Activated gamma-delta T cell treated with Interleukin-2 at 50 U/mL for 16 hours (primary cell): ENCODE measurements around the gene GPX2.
"Not testable (repeated sequence)": the region's sequence is repeated elsewhere in the genome, so short reads cannot be mapped to it uniquely, and the experiment has no call there.

Experiments used
- DNase-seq: peaks from one replicate; pipeline ENCODE4 v3.0.0-alpha.2; 2020

GPX2 gene

GRCh38 chr14:64938972-64939816 is 3.4 kb downstream of the GPX2 start:
- DNase-seq: no peak

DNA sequence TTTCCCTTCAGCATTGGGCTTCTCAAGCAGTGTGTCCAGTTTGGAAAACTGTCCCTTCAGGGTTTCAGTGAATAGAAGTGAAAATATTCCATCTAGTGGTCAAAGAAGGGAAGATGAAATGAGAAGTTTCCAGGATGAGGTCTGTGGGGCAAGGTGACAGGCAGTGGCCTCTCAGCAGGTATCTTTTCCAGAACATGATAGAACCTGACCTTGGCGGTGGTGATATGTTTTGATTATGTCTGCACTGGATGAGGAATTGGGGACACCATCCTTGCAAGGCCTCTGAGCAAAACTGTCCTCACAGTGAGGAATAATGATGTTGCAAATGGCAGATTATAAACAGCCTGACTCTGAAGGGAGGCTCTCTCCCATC is 4.7 kb downstream of the GPX2 start:
- no peak for DNase-seq

DNA sequence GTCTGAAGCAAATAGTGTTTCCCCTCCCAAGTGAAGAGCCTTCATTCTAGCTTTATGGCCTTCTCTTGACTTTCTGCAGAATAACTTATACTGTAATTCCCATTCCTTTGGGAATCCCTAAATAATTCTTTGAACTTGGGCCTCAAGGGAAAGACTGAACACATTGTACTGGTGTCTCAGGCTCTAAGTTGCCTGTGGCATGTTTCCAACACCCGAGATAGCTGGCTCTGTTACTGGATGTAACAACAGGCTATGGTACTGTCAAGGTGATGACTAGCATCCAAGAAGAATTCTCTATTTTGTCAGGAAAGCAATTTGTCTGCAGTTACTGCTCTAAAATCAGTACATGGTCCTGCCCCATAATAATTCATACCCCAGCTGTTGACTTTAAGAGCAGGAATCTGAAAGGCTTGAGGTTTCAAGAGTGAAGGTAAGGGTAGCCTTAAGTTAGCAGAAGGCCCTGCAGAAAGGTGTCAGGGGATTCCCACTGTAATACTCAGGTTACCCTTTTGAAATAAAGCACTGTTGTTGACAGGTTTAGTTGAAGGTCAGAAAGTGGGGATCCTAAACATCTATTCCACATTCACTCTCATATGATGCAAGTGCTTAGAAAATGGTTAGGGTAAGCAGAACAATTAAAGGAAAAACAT is 5.2 kb downstream of the GPX2 start:
- DNase-seq: no peak

- DNase-seq: no peak
Measured at GRCh38 chr14:64935508-64935907, 7.0 kb downstream of the GPX2 start.

GRCh38 chr14:64934338-64934929 is 8.1 kb downstream of the GPX2 start:
- no peak for DNase-seq

DNA sequence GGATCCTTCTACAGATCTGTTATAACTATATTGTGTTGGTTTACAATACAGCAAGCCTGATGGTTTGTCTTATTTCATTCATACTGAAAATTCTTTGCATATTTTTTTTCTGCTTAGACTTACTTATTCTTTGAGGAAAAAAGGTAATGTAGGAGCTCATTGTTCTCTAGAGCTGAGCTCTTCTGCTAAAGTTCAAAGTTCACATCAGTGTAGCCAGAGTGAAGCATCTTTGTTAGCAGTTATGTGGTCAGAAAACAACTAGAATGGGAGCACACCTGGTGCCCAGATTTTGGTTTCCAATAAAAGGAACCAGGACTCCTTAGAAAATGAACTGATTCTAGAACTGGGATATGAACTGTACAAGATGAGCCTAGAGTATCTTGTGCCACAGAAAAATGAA is 10.3 kb downstream of the GPX2 start:
- no peak for DNase-seq

DNA sequence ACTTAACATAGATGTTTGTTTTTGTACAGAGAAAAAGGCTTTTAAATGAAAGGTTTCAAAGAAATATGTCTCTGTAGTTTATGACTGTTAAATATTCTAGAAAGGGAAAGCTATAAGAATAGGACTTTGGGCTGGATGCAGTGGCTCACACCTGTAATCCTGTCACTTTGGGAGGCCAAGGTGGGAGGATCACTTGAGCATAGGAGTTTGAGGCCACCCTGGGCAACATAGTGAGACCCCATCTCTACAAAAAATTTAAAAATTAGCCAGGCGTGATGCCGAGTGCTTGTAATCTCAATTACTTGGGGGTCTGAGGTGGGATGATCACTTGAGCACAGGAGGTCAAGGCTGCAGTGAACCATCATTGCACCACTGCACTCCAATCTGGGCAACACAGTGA is 11.4 kb downstream of the GPX2 start:
- DNase-seq: no peak

DNA sequence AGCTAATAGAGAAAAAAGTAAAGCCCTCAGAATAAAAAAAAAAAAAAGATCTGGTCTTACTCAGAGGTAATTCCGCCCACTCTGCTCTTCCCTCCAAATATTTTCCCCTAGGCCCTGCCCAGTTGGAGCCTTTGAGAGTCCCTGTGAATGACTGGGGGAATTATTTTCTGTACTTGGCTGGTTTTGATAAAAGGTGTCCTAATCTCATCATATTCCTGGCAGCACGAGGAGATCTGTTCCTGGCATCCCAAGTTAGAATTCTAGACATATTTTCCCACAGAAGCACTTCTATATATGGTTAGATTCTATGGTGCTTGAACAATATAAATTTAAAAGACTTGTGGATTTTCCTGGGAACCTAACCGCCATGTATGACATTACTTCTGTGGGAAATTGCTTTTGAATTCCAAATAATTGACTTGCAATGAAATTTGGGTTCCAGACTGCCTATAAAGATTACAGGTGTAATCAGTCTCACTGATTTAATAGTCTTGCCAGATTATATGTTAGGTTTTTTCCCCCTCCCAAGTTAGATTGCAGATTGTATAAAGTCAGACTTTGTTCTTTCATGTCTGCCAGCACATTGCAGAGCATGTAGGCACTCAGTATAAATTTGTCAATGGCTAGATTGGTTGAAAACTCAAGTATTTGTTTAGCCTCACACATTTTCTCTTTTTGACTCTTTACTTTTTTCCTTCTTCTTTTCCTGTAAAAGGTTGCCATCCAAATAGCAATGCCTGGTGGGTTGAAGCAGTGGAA is 12.3 kb downstream of the GPX2 start:
- no peak for DNase-seq

DNA sequence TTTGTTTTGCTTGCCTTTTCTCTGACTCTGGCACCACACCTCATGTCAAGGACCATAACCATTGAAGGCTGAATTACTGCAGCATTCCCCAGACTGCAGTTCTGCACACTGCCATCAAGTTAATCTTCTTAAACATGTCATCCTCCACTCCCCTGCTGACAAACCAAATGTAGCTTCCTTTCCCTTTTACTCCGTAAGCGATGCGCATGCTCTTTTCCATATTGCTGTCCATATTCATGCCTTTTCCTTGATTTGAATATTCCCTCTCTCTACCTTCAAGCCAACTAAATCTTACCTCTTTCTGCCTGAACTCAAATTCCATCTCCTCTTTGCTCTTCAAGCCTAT is 13.6 kb downstream of the GPX2 start:
- no peak for DNase-seq

GRCh38 chr14:64928239-64929013 is 14.1 kb downstream of the GPX2 start:
- DNase-seq: no peak

DNA sequence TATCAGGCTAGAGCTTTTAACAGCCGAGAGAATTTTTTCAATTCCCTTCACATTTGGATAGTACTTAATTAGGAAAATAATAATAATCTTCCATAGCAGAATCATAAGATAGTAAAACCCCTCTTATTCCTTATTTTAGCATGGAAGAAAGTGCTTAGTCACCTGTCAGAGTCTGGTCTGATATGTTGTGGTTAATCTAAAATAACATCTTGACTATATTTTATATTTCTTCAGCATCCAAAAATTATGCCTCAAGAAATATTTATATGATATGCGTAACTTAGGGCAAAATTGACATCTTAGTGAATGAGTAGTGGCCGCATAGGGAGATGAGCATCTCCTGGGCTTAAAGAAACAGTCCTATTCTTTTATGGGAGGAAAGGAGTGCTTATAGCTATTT is 15.5 kb downstream of the GPX2 start:
- no peak for DNase-seq

DNA sequence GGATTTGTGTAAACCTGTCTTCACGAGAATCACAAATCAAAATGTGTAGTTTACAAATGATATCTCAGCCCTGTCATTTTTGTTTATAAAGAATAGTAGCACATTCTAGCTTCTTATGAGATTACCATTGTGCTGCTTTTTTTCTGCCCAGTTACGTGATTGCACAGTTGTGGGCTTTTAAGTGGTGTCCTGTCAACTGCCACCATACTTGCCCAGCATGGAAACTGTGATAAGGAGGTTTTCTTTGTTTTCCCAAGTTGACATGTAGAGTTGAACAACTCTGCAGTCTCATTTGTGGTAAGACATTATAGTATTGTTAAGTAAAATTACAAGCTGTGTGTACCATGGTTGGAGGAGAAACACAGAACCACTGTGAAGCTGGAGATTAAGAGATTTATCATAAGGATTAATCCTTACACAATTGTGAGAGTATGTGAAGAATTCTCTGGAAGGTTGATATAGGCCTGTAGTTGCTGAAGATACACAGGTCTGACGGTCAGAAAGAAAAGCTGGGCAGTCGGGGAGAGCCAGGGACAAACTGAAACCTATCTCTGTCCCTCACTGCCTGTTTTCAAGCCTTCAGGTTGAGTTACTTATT is 16.0 kb downstream of the GPX2 start:
- DNase-seq: no peak

DNA sequence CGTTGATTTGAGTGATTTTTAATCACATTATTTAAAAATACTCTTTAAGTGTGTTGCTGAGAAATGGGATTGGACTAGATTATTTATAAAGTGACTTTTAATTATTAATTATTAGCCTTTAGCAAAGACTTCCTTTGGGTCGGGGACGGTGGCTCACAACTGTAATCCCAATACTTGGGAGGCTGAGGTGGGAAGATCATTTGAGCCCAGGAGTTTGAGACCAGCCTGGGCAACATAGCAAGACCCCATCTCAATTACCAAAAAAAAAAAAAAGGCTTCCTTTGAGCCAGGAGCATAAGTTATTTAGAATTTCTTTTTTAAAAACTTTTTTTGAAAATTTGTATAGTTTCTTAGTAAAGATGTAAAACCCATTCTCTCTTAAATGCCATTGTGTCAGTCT is 19.5 kb downstream of the GPX2 start:
- no peak for DNase-seq

DNA sequence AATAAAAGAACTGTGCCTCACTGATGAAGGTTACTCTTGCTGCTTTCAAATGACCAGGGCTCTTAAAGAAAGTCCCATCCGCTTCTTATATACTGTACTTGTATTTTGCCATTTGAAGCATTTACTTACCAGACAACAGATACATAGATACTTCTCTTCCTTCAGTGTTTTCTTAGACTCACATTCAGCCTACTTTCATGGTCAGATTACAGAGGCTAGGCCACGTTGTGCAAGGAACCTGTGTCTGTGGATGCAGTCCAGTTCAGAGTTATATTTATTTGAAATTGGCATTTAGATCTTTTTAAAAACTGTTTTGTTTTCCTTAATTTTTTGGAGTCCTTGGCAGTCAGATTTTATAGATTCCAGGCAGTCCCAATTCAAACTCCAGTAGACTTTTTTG is 22.1 kb downstream of the GPX2 start:
- DNase-seq: no peak

DNA sequence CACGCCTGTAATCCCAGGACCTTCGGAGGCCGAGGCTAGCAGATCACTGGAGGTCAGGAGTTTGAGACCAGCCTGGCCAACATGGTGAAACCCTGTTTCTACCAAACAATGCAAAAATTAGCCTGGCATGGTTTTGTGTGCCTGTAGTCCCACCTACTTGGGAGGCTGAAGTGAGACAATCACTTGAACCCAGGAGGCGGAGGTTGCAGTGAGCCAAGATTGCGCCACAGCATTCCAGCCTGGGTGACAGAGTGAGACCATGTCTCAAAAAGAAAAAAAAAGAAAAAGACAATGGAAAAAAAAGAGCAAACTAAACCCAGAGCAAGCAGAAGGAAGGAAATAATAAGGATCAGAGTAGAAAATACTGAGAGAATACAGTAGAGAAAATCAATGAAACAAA is 22.9 kb downstream of the GPX2 start:
- DNase-seq: no peak

DNA sequence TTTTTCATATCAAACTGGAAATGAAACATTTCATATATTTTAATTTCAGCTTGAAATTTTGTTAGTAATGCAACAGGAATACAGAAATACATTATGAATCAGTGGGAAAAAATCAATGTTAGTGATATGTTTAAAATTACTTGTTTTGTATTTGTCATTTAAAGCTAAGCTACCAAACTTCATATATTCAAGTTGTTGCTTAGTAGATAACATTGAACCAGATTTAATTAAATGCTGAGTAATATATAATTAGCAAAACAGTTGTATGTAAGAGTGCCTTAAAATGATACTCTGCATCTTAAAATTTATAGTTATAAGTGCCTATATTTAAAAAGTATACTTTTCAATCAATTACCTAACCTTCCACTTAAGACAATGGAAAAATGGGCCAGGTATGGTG is 23.3 kb downstream of the GPX2 start:
- no peak for DNase-seq

GRCh38 chr14:64918216-64918615 is 24.3 kb downstream of the GPX2 start:
- no peak for DNase-seq

DNA sequence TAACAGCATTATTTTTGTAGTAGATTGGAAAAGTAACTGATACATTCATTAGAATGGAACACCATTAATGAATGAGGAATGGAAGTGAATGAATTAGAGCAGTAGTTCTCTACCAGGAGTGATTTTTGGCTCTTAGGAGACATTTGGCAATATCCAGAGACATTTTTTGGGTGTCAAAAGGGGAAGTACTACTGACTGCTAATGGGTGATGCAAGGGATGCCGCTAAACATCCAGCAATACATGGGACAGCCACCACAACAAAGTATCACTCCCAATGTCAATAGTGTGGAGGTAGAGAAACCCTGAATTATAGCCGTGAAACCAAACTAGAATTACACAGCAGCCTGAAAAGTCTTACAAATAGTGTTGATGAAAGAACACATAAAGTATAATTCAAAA is 26.7 kb downstream of the GPX2 start:
- no peak for DNase-seq

GRCh38 chr14:64915029-64915424 is 27.5 kb downstream of the GPX2 start:
- DNase-seq: no peak

GRCh38 chr14:64914237-64915028 is 28.1 kb downstream of the GPX2 start, which contains the start of gene CHURC1:
TSS of gene CHURC1 (plus strand) at chr14:64914455. CDS start at chr14:64914496, 41 bp downstream.
- DNase-seq: peak; percentile 94

- DNase-seq: not testable (repeated sequence)
Measured at GRCh38 chr14:64913477-64913876, 29.1 kb downstream of the GPX2 start.
